Nucleus accumbens (tissue), 56 donors: ENCODE data around the gene CFAP210.
"Not testable (repeated sequence)": the region's sequence is repeated elsewhere in the genome, so short reads cannot be mapped to it uniquely, and the experiment has no call there.

Source experiments
- DNase-seq, 56 donors: peaks; one replicate each; lab custom pipeline; 2025; lab: John Stamatoyannopoulos, UW

The CFAP210 gene

DNA sequence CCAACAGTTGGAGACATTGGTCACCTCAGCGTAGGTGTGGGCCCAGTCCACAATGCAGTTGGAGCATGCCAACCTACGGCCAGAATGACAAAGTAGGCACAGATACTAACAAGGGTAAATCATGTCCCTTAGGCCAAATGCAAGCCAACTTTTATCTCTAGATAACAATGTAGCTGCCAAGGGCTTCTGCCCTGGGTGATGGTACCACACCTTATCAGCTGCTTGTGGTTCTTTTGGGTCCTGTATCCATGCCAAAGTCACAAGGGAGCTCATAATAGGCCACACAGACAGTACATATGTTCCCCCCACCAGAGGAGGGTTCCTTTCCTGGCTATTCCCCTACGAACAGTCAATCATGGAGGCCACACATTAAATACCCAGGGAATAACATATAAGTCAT lies 19.1 kb upstream of the CFAP210 start:
- DNase-seq, result no peak

DNA sequence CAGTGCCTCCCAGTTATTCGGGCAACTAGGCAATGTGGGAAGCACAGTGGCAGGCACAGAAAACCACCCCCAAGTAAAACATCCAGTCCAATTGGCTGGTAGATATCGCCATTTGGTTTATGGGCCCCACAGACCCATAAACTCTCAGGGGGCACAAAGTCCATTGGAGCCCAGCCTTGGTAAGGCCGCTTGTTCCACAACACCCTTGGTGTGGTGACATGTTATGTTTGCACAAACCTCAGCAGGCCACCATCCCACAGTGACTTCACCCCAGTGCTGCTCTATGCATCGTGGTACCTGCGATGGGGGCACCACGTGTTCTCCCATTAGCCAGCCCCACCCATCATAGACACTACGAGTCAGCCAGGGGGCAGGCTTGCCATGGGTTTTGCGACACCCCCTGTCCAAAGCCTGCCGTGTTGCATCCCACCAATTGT lies 18.6 kb upstream of the CFAP210 start:
- no peak for DNase-seq

DNA sequence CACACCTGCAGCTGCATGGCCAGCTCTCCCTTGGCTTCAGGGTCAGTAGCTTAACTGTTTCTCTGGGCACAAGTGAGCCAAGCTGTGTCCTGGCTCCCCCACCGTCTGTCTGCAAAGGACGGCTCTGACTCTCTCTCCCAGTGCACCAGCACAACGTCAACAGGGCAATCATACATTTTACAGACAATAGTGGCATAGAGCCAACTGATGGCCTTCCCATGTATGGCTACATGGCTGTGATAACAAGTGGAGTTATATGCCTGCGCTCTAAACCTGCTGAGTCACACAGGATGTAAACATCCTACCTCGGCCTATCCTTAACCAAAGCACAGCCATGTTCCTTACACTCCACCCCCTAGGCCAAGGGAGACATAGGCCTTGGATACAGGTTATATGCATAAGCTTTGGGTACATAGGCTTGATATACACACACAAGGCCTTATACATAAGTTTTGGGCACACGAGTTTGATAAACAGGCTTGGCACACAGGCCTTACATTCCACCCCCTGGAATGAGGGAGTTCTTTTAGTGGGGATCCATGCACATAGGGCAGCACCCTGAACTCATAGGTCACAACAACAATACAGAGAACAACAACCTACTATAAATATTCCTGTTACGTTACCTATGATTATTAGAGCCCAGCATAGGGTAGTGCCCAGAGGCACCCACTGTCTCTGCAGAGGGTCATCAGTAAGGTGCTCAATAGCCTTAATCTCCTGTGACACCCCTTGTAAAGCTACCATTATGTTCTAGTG lies 17.7 kb upstream of the CFAP210 start:
- DNase-seq, result no peak

DNA sequence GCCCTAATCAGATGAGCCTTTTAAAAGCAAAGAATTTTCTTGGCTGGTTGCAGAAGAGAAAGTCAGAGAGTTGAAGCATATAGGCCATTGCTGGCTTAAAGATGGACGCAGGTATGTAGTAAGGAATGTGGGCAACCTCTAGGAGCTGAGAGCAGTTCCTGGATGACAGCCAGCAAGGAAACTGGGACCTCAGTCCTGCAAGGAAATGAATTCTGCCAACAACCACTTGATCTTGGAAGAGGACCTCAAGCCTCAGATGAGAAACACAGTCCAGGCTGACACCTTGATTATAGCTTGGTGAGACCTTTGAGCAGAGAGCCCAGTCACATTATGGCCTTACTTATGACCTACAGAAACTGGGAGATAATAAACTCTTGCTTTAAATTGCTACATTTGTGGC lies 15.8 kb upstream of the CFAP210 start:
- DNase-seq, result no peak

DNA sequence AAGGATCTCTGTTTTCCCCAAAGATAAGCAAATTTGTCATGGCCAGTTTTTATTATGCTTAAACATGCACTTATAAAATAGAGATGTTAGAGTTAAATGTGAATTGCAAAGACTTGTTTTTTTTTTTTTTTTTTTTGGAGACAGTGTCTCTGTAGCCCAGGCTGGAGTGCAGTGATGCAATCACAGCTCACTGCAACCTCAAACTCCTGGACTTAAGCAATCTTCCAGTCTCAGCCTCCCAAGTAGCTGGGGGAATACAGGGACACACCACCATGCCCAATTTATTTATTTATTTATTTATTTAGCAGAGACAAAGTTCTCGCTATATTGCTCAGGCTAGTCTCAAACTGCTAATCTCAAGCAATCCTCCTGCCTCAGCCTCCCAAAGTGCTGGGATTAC lies 15.1 kb upstream of the CFAP210 start:
- no peak for DNase-seq

DNA sequence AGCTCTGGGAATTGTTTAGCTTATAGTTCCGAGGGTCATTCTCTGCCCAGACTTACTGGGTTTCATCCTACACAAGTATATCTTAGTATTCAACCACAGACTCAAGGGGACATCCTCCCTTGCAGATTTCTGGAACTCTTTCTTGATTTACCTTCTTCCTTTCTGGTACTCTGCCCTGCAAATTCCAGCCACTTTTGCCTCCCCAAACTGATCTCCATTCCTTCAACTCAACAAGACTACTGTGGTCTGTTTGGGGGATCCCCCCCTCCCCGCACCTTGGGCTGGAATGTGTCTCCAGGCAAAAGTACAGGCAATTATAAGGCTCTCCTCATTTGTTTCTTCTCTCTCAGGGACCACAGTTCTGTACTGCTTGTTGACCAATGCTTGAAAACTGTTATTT lies 13.4 kb upstream of the CFAP210 start:
- DNase-seq, result no peak

DNA sequence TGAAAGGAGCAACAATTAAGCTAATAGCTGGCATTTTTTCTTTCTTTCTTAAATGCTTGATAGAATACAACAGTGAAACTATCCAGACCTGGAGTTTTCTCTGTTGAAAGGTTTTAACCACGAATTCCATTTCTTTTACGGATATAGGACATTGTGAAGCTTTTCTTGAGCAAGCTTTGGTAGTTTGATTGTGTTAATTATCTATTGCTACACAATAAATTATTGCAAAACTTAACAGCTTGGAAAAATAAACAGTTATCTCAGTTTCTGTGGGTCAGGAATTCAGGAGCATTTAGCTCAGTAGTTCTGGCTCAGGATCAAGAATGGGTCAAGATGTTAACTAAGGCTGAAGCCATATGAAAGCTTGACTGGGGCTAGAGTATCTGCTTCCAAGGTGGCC lies 11.7 kb upstream of the CFAP210 start:
- DNase-seq, result no peak

DNA sequence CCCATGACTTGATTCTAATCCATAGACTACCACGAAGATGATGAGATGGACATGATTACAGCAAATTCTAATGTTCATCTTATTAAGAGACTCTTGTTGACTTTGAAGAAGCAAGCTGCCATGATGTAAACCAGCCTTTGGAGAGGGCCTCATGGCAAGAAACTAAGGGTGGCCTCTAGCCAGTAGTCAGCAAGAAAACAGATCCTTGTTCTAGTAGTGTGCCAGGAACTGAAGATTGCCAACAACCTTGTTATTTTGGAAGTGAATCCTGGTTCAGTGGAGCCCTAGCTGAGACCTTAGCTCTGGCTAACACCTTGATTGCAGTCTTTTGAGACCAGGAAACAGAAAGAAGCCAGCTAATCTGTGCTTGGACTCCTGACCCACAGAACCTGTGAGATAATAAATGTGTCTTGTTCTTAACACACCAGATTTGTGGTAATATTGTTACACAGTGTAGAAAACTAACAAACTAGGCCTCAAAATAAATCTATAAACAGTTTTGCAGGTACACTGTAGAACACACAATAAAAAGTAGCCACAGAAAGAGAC lies 10.0 kb upstream of the CFAP210 start:
- no peak for DNase-seq

DNA sequence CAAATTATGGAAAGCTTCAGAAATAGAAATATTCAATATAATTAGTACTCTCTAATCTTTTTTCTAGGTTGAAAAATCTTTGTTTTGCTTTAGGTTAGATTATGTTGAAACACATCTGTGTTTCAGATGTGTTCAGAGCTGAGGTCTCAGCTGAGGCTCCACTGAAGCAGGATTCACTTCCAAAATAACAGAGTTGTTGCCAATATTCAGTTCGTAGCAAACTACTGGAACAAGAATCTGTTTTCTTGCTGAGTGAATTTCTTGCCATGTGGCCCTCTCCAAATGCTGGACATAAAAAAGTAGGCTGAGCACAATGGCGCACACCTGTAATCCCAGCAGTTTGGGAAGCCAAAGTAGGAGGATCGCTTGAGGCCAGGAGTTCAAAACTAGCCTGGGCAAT lies 8.8 kb upstream of the CFAP210 start:
- no peak for DNase-seq

DNA sequence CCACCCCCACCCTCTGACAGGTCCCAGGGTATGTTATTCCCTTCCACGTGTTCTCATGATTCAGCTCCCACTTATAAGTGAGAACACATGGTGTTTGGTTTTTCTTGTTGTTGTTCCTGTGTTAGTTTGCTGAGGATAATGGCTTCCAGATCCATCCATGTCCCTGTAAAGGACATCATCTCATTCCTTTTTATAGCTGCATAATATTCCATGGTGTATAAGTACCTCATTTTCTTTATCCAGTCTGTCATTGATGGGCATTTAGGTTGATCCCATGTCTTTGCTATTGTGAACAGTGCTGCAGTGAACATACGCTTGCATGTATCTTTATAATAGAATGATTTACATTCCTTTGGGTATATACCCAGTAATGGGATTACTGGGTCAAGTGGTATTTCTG lies 5.0 kb upstream of the CFAP210 start:
- not testable (repeated sequence) for DNase-seq

DNA sequence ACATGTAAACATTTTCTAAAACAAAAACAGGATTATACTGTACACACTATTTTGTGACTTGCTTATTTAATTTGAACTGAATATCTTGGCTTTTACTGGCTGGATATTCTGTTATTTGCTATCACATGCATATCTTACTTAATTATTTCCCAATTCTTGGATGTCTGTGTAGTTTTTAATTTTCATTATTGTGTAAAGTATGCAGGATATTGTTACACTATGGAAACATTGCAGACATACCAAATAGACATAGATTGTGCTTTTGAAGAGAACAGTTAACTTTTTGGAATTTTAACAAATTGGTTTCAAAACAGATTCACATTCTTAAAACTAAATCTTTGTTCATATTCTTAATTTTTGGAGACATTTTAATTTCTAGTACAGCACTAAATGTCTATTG lies 2.2 kb upstream of the CFAP210 start:
- no peak for DNase-seq

DNA sequence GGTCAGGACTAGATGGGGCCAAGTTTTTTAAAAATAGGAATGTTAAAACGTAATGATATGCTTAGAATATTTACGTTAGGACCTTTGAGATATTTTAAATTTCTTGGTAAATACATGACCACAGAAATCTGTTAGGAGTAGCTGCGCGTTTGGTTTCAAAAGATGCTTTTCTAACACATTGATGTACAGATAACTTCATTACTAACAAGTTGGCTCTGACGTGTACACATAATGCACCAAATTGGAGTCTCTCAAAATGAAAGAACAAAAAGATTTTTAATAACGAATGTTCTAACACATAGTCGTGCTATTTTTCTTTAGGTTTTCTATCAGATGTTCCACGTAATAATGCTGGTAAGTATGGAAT lies 672 bp upstream of the CFAP210 start:
- no peak for DNase-seq

DNA sequence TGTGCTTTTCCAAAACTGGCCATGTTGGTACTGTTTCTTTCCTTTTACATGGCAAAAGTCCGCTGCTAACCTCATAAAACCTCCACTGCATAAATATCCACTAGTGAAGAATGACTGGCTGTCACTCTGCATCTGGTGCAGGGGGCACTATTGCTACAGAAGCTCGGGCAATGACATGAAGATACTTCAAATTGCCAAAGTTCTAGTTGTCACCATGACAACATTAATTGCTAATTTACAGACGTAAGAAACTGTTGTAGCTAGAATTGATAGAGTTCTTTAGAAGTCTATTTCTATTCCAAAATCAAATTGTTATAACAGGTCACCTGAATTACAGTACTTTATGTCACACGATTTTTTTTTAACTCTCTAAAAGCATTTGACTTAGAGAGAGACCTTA lies 845 bp downstream of the CFAP210 start:
- peak in 1 of 56 donors; percentile 17 for DNase-seq

DNA sequence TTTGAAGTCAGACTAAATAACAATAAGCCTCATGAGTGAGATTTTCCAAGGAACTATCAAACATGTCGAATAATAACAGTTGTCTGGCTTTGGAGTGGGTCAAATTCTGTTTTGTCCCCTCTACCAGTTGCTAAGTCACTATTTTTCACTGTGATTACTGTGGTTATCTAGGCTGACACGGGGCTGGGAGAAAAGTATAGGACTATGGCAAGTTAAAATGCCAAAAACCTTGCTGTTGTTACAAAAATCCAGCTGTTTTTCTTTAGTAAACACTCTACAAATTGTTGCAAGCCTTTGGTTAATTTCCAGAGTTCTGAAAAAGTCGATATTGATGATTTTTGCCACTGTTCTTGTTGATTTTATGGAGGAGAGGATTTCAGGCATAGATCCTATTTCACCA lies 1.5 kb downstream of the CFAP210 start:
- no peak for DNase-seq

DNA sequence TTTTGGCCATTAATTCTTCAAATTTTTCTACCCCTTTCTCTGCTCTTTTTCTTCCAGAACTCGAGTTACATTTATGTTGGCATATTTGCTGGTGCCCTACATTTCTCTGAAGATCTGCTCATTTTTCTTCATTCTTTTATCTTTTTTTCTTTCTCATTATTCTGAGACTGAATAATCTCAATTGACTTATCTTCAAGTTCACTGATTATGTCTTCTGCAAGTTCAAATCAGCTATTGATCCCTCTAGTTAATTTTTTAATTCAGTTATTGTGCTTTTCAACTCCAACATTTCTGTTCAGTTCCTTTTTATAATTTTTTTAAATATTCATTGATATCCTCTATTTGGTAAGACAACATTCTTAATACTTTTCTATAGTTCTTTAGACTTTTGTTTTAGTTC lies 3.2 kb downstream of the CFAP210 start:
- no peak for DNase-seq

DNA sequence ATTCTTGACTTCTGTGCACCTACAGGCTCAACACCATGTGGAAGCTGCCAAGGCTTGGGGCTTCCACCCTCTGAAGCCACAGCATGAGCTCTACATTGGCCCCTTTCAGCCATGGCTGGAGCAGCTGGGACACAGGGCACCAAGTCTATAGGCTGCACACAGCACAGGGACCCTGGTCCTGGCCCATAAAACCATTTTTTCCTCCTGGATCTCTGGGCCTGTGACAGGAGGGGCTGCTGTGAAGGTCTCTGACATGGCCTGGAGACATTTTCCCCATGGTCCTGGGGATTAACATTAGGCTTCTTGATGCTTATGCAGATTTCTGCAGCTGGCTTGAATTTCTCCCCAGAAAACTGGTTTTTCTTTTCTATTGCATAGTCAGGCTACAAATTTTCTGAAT lies 6.3 kb downstream of the CFAP210 start:
- not testable (repeated sequence) for DNase-seq

DNA sequence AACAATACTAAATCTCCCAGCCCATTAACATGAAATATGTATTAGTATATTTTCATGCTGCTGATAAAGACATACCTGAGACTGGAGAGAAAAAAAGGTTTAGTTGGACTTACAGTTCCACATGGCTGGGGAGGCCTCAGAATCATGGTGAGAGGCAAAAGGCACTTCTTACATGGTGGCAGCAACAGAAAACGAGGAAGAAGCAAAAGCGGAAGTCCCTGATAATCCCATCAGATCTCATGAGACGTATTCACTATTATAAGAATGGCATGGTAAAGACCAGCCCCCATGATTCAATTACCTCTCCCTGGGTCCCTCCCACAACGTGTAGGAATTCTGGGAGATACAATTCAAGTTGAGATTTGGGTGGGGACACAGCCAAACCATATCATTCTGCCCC lies 7.4 kb downstream of the CFAP210 start:
- DNase-seq, result not testable (repeated sequence)

DNA sequence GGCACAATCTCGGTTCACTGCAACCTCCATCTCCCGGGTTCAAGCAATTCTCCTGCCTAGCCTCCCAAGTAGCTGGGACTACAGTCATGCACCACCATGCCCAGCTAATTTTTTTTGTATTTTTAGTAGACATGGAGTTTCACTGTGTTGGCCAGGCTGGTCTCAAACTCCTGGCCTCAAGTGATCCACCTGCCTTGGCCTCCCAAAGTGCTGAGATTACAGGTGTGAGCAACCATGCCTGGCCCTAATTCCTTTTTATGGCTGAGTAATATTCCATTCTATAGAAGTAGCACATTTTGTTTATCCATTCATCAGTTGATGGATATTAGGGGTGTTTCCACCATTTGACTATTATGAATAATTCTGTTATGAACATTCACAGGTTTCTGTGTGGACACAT lies 9.5 kb downstream of the CFAP210 start:
- DNase-seq, result not testable (repeated sequence)

DNA sequence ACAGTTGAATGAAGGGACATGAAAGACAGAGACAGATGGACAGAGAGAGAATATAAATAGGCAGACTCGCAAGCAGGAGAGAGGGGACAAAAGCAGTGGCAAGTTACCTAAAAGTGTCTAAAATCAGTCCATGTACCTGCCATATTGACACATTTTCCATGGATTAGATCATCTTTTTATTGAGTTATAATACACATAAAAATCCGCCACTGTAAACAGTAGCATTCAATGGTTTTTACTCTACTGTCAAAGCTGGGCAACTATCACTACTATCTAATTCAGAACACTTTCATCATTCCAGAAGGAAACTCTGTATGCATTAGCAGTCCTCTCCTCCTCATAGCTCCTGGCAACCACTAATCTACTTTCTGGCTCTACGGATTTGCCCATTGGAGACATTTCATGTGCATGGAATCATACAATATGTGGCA lies 10.1 kb downstream of the CFAP210 start:
- DNase-seq, result no peak

DNA sequence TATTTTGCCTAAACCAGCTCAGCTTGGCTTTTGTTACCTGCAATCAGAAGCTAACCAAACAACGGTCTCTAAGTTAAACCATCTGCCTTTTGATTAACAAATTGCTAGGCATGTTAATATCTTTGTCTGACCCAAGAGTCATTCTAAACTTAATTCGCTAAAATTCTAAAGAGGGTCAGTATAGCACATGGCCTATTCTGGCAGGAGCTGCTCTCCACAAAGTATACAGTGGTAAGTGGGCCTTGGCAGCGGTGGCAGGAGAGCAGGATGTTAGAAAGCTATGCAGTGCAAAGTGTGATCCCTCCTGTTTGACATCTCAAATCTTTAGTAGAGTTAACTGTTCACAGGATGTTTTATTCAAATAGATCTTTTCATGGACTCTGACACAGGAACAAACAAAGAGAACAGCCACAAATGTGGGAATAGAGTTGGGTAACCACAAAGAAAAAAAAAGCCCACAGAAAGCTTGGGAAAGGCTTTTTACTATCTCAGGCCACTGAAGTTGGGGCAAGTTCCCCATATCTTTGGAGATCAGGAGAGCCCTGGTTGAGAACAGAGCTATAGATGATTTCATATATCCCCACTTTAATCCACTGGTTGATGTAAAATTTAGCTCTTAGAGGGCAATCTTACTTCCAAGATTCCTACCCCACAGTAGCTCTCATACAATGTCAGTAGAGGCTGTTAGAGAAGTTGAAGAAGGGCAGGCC lies 10.6 kb downstream of the CFAP210 start:
- DNase-seq, result no peak

DNA sequence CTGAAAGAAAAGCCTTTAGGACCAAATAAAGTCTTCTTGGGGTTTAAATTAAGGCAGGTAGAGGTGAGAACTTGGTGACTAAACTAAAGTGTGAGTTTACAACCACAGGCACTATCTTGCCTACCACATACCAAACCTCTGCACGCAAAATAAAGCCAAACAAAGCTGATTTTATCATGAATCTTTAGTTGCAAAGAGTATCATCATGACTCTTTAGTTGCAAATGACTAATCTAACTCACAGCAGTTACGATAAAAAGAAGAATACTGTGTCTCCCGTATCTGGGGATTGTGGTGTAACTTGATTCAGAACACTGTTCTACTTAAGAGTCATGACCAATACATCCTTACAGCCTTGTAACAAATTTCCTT lies 11.2 kb downstream of the CFAP210 start:
- no peak for DNase-seq

DNA sequence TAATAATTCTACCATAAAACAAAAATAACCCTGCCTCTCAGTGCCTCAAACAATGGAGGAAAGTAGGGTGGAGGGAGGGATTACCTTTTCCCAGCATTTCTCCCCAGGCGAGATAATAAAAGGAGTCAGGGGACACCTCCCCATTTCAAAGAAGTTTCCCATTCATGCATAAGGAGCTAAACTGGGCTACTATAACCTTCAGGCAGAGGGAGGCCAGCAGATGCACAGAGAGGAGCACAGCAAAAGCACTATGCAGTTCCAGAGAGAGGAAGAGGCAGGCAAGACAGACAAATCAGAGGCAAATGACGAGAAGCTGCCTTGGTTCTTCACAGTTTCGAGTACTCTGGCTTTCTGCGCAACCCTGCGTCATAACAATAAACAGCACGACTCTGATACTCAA lies 17.4 kb downstream of the CFAP210 start:
- no peak for DNase-seq
